ENCODE measurements around the gene DOCK7.

Gene DOCK7

GRCh38 chr1:62448221-62448933 lies 239.8 kb downstream of the DOCK7 start:
- DNase-seq (ENCODE audit: low spot score): no peak

- no peak for DNase-seq (ENCODE audit: low spot score)
These were observed 243.5 kb downstream of the DOCK7 start for GRCh38 chr1:62444701-62445100.

GRCh38 chr1:62439652-62440371 lies 248.4 kb downstream of the DOCK7 start:
- no peak for DNase-seq (ENCODE audit: low spot score)

DNA sequence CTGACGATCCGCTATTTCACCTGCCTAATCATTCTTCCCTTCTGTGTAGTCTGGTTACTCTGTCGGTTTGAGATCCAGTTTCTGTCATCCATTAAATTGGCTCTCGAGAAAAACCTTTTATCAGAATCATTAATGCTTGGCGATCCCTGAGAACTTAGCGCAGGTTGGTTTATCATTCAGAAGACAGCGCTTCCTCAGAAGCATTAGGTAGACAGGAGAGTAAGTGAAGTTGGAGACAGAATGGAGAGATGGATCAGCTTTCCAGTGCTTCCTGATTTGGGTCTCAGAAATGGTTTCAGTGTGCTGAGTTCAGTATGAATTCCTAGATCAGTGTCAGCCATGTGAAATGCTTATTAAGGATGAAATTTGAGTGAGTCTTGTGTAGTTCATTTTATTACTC lies 250.0 kb downstream of the DOCK7 start:
- DNase-seq (ENCODE audit: low spot score): peak; percentile 6

DNA sequence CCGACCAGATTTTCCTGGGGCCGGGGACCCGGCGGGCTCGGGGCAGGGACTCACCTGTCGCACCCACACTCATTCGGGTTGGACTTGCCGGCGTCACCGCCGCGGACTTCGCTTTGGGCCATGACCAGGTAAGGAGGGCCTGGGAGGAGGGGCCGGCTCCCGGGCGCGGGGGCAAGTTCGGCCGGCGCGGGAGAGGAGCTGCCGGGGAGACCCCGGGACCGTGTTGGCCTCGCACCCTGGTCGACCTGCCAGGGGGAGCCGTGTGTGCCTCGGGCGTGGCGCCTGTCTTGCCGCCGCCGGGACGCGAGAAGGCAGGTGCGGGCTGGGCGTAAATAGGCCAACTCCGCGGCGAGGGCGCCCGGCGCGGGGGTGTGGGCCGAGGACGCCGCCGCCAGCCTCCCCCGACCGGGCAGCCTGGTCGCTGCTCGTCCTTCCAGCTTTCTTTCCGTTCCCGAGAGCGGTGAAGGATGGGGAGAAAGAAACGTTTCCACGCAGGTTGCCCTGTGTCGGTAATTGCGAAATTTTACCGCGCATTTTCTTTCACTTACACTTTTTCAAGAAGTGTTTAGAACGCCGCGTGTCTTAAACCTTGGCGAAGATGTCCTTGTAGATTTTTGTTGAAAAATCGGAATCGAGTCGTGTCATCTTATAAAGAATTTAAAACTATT lies 250.8 kb downstream of the DOCK7 start:
- peak; percentile 7 for DNase-seq (ENCODE audit: low spot score)

GRCh38 chr1:62436466-62437272 lies 251.5 kb downstream of the DOCK7 start, which contains the start of gene USP1:
Gene USP1 (plus strand): TSS chr1:62437049. CDS start chr1:62439868, 2,819 bp downstream.
- DNase-seq (ENCODE audit: low spot score): peak; percentile 98

- DNase-seq (ENCODE audit: low spot score): peak; percentile 97
These were observed 252.1 kb downstream of the DOCK7 start for GRCh38 chr1:62436039-62436465.

DNA sequence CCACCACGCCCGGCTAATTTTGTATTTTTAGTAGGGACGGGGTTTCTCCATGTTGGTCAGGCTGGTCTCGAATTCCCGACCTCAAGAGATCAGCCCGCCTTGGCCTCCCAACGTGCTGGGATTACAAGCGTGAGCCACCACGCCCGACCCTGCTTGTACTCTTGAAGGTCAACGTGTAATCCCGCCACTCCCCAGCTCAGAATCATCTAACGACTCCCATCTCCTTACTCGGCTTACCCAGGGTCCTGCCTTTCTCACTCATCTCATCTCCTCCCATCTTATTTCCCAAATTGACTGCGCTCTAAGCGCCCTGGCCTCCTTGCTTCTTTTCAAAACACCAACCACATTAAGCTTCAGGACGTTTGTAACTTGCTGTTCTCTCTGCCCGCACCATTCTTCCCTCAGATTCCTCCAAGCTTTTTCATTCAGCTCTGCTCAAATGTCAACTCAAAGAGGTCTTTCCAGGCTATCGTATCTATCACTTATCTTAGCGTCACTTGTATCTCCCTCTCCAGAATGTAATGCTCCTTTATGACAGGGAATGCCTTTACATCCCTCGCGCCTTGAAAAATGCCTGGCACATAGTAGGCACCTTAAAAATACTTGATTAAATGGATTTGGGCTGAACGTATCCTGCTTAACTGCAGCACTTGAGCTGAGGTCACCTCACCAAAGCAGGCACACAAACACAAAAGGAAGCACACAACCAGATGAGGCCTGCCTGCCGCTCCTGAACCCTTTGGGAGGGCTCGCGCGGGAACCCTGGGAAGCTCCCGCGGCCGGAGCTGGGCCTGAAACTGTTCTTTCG lies 252.8 kb downstream of the DOCK7 start:
- DNase-seq (ENCODE audit: low spot score): no peak

GRCh38 chr1:62434618-62435001 lies 253.6 kb downstream of the DOCK7 start:
- DNase-seq (ENCODE audit: low spot score): no peak

GRCh38 chr1:62433861-62434617 lies 254.1 kb downstream of the DOCK7 start:
- no peak for DNase-seq (ENCODE audit: low spot score)

DNA sequence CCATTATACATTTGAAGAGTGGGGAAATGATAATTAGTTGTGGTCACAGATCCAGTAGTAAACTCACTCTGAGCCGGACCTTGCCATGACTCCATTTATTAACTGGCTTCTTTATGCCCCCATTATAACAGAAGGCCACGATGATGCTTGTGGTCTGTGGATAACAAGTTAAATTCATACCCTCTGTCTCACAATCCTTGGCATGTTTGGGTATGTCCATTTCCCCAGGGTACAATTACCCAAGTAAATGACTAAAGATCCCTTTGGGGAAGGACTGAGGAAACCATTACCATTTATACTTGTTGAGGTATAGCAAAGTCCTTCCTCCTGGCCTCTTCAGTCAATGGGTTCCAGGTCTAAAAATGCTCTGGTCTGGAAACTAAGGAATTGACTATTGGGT lies 258.6 kb downstream of the DOCK7 start:
- no peak for DNase-seq (ENCODE audit: low spot score)

DNA sequence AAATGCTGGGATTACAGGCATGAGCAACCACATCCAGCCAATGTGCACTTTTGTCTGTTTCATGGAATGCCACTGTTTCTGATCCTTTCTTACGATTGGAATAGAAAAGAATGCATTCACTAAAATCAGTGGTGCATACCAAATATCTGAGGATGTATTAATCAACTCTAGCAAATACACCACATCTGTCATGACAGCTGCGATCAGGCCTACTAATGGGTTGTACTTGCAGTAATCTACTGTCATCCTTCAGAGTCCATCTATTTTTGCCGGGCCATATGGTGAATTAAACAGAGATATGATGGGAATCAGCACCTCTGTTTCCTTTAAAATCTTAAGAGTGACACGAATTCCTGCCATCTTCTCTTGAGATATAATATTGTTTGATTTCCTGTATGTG lies 259.8 kb downstream of the DOCK7 start:
- no peak for DNase-seq (ENCODE audit: low spot score)

GRCh38 chr1:62426794-62427193 lies 261.4 kb downstream of the DOCK7 start:
- no peak for DNase-seq (ENCODE audit: low spot score)

- DNase-seq (ENCODE audit: low spot score): no peak
These were observed 261.9 kb downstream of the DOCK7 start for GRCh38 chr1:62426237-62426636.

GRCh38 chr1:62425041-62425440 lies 263.1 kb downstream of the DOCK7 start:
- DNase-seq (ENCODE audit: low spot score): no peak

GRCh38 chr1:62424411-62424810 lies 263.8 kb downstream of the DOCK7 start:
- DNase-seq (ENCODE audit: low spot score): no peak

DNA sequence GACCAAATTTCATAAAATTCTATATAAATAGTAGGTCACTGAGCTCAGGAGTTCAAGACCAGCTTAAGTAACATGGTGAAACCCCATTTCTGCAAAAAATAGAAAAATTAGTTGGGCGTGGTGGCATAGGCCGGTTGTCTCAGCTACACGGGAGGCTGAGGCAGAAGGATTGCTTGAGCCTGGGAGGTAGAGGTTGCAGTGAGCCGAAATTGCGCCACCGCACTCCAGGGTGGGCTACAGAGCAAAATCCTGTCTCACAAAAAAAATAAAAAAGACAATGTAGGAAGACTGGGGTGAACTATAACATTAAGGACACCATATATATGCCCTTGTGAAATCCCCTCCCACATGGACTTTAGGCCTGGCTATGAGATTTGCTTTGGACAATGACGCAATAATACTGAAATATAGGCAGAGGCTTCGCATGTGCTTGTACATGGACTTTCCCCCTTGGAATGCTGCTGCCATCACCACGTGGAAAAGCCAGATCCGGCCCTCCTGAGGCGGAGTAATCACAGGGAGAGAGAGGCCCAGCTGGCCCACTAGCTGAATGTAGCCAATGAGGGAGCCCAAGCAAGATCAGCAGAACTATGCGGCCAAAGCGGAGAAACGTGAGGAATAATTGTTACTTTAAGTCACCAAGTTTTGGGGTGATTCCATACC lies 264.5 kb downstream of the DOCK7 start:
- DNase-seq (ENCODE audit: low spot score): no peak

DNA sequence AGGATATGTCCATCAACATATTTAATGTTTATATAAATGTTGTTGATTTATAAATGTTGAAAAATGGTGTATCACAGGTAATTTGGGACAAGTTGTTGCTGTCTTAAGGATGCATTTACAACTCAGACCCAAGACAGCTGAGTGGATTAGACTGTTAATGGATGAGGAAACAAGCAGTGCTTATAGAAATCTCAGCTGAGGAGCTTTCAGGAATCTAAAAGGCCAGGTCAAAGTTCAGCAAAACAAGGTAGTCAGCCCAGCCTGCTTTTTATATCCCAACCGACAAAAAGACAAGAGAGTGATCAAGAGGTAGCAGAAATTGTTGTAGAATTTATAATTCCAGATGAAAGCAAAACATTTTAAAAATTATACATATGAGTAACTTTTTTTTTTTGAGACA lies 268.0 kb downstream of the DOCK7 start:
- DNase-seq (ENCODE audit: low spot score): no peak

GRCh38 chr1:62417351-62417999 lies 270.7 kb downstream of the DOCK7 start:
- no peak for DNase-seq (ENCODE audit: low spot score)

Measured in putamen (tissue), 1 donor.